ENCODE measurements around the gene SPEG.
A peak's percentile ranks its signal among the peaks of the same experiment; 100 is the strongest.

- TF ChIP-seq CTCF (conservative IDR thresholded peaks at IDR 0.05), result peak; percentile 92
- no peak for TF ChIP-seq ZFX (IDR thresholded peaks at IDR 0.05)
These were observed 31.8 kb upstream of the SPEG start for GRCh38 chr2:219402665-219403515.

All from C4-2B (cell line).